CD14-positive monocyte (primary cell): ENCODE measurements around the gene SLC38A2. TPM values are rescaled to one million over a fixed set of nuclear protein-coding genes. Genes with fewer than 3 reads are reported as not detected.

Experiments
- DNase-seq, 3 donors: peaks; one replicate each; pipeline ENCODE4 v3.0.0-alpha.2; 2011 to 2022
- H2AFZ ChIP-seq: 2 replicates; pipeline ENCODE4 v1.6.0; 2012; ENCODE audit warnings: mild to moderate bottlenecking, low read depth, low read length, inconsistent platforms; ENCODE audit not compliant: insufficient read depth, poor library complexity, severe bottlenecking
- H3K27ac ChIP-seq, 2 donors: 1 replicate in 1 of 2; 2 replicates in 1 of 2; pipeline ENCODE4 v1.5.1; 2012 to 2013; ENCODE audit warnings: low read length in 2 of 2, control low read depth in 1 of 2, inconsistent platforms in 1 of 2, low read depth in 1 of 2, mild to moderate bottlenecking in 1 of 2
- H3K27me3 ChIP-seq, 2 donors: one replicate each; pipeline versions ENCODE4 v1.6.0 to v1.6.1; 2011 to 2013; ENCODE audit warnings: low read length in 2 of 2; ENCODE audit not compliant: control insufficient read depth in 2 of 2, insufficient read depth in 2 of 2
- H3K36me3 ChIP-seq, 2 donors: replicated peaks in 1 of 2; 1 replicate in 1 of 2; 2 replicates in 1 of 2; pipeline versions ENCODE4 v1.5.1 to v1.6.1; 2012 to 2013; ENCODE audit warnings: low read length in 2 of 2, control low read depth in 1 of 2, inconsistent platforms in 1 of 2, mild to moderate bottlenecking in 1 of 2; ENCODE audit not compliant: insufficient read depth in 2 of 2, control insufficient read depth in 1 of 2
- H3K4me1 ChIP-seq, 2 donors: 1 replicate in 1 of 2; 2 replicates in 1 of 2; pipeline versions ENCODE4 v1.5.1 to v1.6.1; 2012 to 2013; ENCODE audit warnings: low read length in 2 of 2, control low read depth in 1 of 2, inconsistent platforms in 1 of 2, mild to moderate bottlenecking in 1 of 2, moderate library complexity in 1 of 2; ENCODE audit not compliant: insufficient read depth in 2 of 2, control insufficient read depth in 1 of 2
- H3K4me2 ChIP-seq: replicated peaks from 2 replicates; pipeline ENCODE3; 2012; ENCODE audit warnings: low read length, moderate library complexity, mild to moderate bottlenecking; ENCODE audit not compliant: poor library complexity, severe bottlenecking; ENCODE audit errors: extremely low read depth
- H3K4me3 ChIP-seq, 3 experiments: fragments of 200-600 bp in 1 of 3; sonication (generic) in 1 of 3; replicated peaks in 1 of 3; 1 replicate in 2 of 3; 2 replicates in 1 of 3; pipeline ENCODE4 v1.5.1; 2011 to 2013; ENCODE audit warnings: low read length in 3 of 3, mild to moderate bottlenecking in 3 of 3, control low read depth in 2 of 3, low read depth in 2 of 3, inconsistent platforms in 1 of 3, moderate library complexity in 1 of 3
- H3K79me2 ChIP-seq: 2 replicates; pipeline ENCODE4 v1.6.0; 2012; ENCODE audit warnings: mild to moderate bottlenecking, control low read depth, inconsistent platforms, low read length, moderate library complexity; ENCODE audit not compliant: insufficient read depth
- H3K9ac ChIP-seq: 2 replicates; pipeline ENCODE4 v1.6.0; 2017; ENCODE audit warnings: low read length, mild to moderate bottlenecking; ENCODE audit not compliant: insufficient read depth, poor library complexity, severe bottlenecking
- H3K9me3 ChIP-seq, 2 donors: replicated peaks in 1 of 2; 1 replicate in 1 of 2; 2 replicates in 1 of 2; pipeline versions ENCODE4 v1.5.1 to v1.6.1; 2012 to 2013; ENCODE audit warnings: low read length in 2 of 2, control low read depth in 1 of 2; ENCODE audit not compliant: control insufficient read depth in 1 of 2, insufficient read depth in 1 of 2
- H4K20me1 ChIP-seq: 2 replicates; pipeline ENCODE4 v1.6.0; 2012; ENCODE audit warnings: mild to moderate bottlenecking, low read length, control low read depth, moderate library complexity; ENCODE audit not compliant: insufficient read depth
- H3K27ac Mint-ChIP-seq, 7 donors: one replicate each; pipeline ENCODE4 v1.8.0; 2020; ENCODE audit warnings: mild to moderate bottlenecking in 7 of 7, mixed read lengths in 7 of 7, moderate library complexity in 6 of 7, inconsistent platforms in 2 of 7
- H3K27me3 Mint-ChIP-seq, 3 donors: one replicate each; pipeline ENCODE4 v1.8.0; 2021 to 2022; ENCODE audit warnings: low read depth in 3 of 3, mild to moderate bottlenecking in 3 of 3, mixed read lengths in 3 of 3, moderate library complexity in 3 of 3, inconsistent platforms in 1 of 3
- H3K36me3 Mint-ChIP-seq, 2 donors: one replicate each; pipeline ENCODE4 v1.8.0; 2020; ENCODE audit warnings: mixed read lengths in 2 of 2, inconsistent platforms in 1 of 2, mild to moderate bottlenecking in 1 of 2
- H3K4me1 Mint-ChIP-seq: one replicate; pipeline ENCODE4 v1.8.0; 2020; ENCODE audit warnings: mild to moderate bottlenecking, mixed read lengths
- H3K4me3 Mint-ChIP-seq, 2 donors: one replicate each; pipeline ENCODE4 v1.8.0; 2020; ENCODE audit warnings: mild to moderate bottlenecking in 2 of 2, mixed read lengths in 2 of 2, moderate library complexity in 1 of 2
- H3K9me3 Mint-ChIP-seq, 7 donors: one replicate each; pipeline ENCODE4 v1.8.0; 2020 to 2022; ENCODE audit warnings: mixed read lengths in 7 of 7, mild to moderate bottlenecking in 6 of 7, moderate library complexity in 6 of 7, inconsistent platforms in 2 of 7
- CTCF ChIP-seq: fragments of 200-600 bp; IDR thresholded peaks from one replicate; pipeline ENCODE4 v1.8.0; 2022; ENCODE audit warnings: antibody characterized with exemption, mild to moderate bottlenecking
- WGBS: methylation state at CpG from one replicate; pipeline ENCODE4 v1.1.5; 2013; ENCODE audit warnings: missing lambda C conversion rate; ENCODE audit not compliant: insufficient coverage; 5-methylcytosine and 5-hydroxymethylcytosine counted together
- intact Hi-C, 2 donors: fragments of 100-400 bp; cut with micrococcal nuclease; formaldehyde crosslinking; loops; one replicate each; pipeline versions ENCODE4 v1.15.0 to v1.15.1; 2023
- polyA plus RNA-seq, 3 donors: library from polyadenylated mRNA; depleted of rRNA in 1 of 3; unstranded in 2 of 3; stranded (reverse) in 1 of 3; fragments of 300-500 nt in 2 of 3; fragments of >200 nt in 1 of 3; fragmentation: Illumina TruSeq in 2 of 3; gene quantifications; 1 replicate in 2 of 3; 2 replicates in 1 of 3; pipeline ENCODE4 v1.2.3, GENCODE V29; 2012 to 2021

The SLC38A2 gene
- polyA plus RNA-seq, 3 donors = 33.8 to 116 (median 48.7) TPM

DNA sequence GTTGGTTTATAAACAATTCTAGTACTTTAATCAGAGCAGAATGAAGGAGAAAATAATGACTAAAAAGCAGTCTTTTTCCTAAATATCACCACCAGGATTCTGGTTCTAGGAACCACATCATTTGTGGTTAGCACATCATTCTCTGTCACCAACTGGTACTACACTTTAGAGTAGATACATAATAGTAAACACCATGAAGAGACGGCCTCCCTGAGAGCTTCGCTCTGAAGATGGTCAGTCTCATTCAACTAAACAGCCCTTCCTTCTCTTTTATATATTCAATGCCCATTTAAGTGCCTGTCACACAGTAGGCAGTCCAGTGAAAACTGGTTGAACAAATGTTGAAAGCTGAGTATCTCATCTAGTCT, 10.9 kb downstream of the SLC38A2 start:
- Histone ChIP-seq H3K27ac (peak overlapping the region in 1 of 2 donors; percentile 65), H3K79me2 (peaks cover 53% of the 10 kb centered on the region), H4K20me1 (peaks cover 93% of the 10 kb centered on the region), H3K36me3 (peaks cover 80 to 83% of the 10 kb centered on the region in 2 donors), H3K9ac (no peak overlapping the region), H2AFZ (no peak overlapping the region), H3K4me1 (peaks cover 16 to 27% of the 10 kb centered on the region in 2 donors), H3K27me3 (no peaks in the 10 kb centered on the region), H3K4me2 (no peak overlapping the region), H3K9me3 (no peaks in the 10 kb centered on the region), H3K4me3 (no peak overlapping the region)
- intact Hi-C loops = no loop called here
- TF ChIP-seq CTCF = no peak
- DNase-seq = no peak
- H3K27me3 Mint-ChIP-seq = no peaks in the 10 kb centered on the region
- H3K4me1 Mint-ChIP-seq = peaks cover 31% of the 10 kb centered on the region
- H3K4me3 Mint-ChIP-seq = no peak overlapping the region
- peak overlapping the region in 4 of 7 donors; percentile 2 to 54 (median 52) for H3K27ac Mint-ChIP-seq
- H3K9me3 Mint-ChIP-seq = no peaks in the 10 kb centered on the region
- WGBS = no CpG with 5 or more reads among the region's 2 CpGs
- H3K36me3 Mint-ChIP-seq = peaks cover 71 to 74% of the 10 kb centered on the region in 2 donors

DNA sequence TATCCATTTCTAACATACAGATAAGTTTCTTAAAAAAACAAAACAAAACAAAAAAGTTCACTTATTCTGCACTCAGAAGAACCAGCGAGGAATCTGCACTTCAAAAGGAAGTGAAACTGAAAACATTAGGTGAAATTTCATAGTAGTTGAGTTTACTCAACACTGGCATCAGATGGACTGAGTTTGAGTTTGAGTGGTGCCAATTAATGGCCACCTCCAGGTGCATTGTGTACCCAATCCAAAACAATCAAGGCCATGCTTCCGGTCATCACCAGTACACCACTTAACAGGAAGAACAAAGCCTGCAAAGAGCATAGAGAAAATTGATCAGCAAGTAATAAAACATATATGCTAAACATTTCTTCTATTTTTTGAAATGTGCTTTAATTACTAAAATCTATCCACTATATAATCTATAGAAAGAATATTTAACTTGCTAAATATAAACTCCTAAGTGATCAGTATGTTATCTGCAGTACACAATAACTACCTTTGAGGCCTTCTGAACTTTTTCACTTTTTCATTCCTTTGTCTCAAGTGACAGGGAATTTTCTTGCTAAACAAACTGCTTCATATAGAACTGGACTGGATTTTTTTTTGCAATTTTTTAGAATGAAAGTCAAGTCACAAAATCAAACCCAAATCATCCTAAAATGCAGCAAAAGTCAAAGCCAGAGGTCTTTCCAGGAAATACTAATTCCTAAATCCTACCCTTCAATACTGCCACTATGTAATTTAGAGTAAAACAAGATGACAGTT, 11.5 kb downstream of the SLC38A2 start:
- no peak overlapping the region for H3K9ac ChIP-seq
- Mint-ChIP-seq H3K9me3 (no peaks in the 10 kb centered on the region), H3K27ac (peak overlapping the region; percentile 70 to 96 (median 83)), H3K36me3 (peaks cover 67 to 72% of the 10 kb centered on the region in 2 donors), H3K4me1 (peaks cover 31% of the 10 kb centered on the region), H3K4me3 (no peak overlapping the region), H3K27me3 (no peaks in the 10 kb centered on the region)
- intact Hi-C loops = no loop called here
- DNase-seq = peak in 2 of 3 donors; percentile 28 to 53
- H3K79me2 ChIP-seq = peaks cover 47% of the 10 kb centered on the region
- WGBS = no CpG with 5 or more reads among the region's 2 CpGs
- peaks cover 14 to 23% of the 10 kb centered on the region in 2 donors for H3K4me1 ChIP-seq
- no peaks in the 10 kb centered on the region for H3K9me3 ChIP-seq
- H3K27me3 ChIP-seq = no peaks in the 10 kb centered on the region
- H3K4me2 ChIP-seq = no peak overlapping the region
- peaks cover 75 to 78% of the 10 kb centered on the region in 2 donors for H3K36me3 ChIP-seq
- peak overlapping the region in 1 of 2 donors; percentile 65 for H3K27ac ChIP-seq
- H2AFZ ChIP-seq = no peak overlapping the region
- peaks cover 87% of the 10 kb centered on the region for H4K20me1 ChIP-seq
- TF ChIP-seq CTCF = no peak
- H3K4me3 ChIP-seq = no peak overlapping the region
